OCI-LY7 (cell line): ENCODE measurements around the gene PDRG1. TPM values are rescaled to one million over a fixed set of nuclear protein-coding genes. Genes with fewer than 3 reads are reported as not detected.

ENCODE experiments used
- BruUV-seq: library from RNA; stranded (reverse); fragments of 400-500 nt; replicated peaks from 2 replicates; lab custom pipeline; 2021; lab: Mats Ljungman, UMichigan
- CTCF ChIA-PET: fragments of 300-600 bp; sonication (Branson Sonifier 250); formaldehyde crosslinking; loops from one replicate; lab custom pipeline; 2022; ENCODE audit warnings: antibody characterized with exemption; ENCODE audit not compliant: unreplicated experiment; lab: Charles Lee
- POLR2A ChIA-PET: fragments of 300-600 bp; sonication (Branson Sonifier 250); formaldehyde crosslinking; loops from one replicate; lab custom pipeline; 2022; ENCODE audit warnings: antibody characterized with exemption; lab: Charles Lee
- DNase-seq: peaks from one replicate; pipeline ENCODE4 v3.0.0-alpha.2; 2015; ENCODE audit warnings: low spot score
- H2AFZ ChIP-seq: fragments of 200-600 bp; sonication (generic), shearing (Covaris generic); 2 replicates; pipeline ENCODE4 v1.6.1; 2014; ENCODE audit warnings: mild to moderate bottlenecking, antibody characterized with exemption, low read length, moderate library complexity
- H3K27ac ChIP-seq: fragments of 200-600 bp; sonication (generic); 2 replicates; pipeline ENCODE4 v1.5.1; 2014; ENCODE audit warnings: mixed run types, low read depth, mild to moderate bottlenecking, moderate library complexity, low read length, inconsistent platforms; ENCODE audit not compliant: poor library complexity, severe bottlenecking
- H3K36me3 ChIP-seq: fragments of 200-600 bp; sonication (generic); 2 replicates; pipeline ENCODE4 v1.6.1; 2014; ENCODE audit warnings: mild to moderate bottlenecking, antibody characterized with exemption, low read length, moderate library complexity, mixed read lengths; ENCODE audit not compliant: insufficient read depth
- H3K4me1 ChIP-seq: fragments of 200-600 bp; sonication (generic); 2 replicates; pipeline ENCODE4 v1.5.1; 2014; ENCODE audit warnings: mild to moderate bottlenecking, low read length; ENCODE audit not compliant: insufficient read depth, poor library complexity, severe bottlenecking
- H3K4me2 ChIP-seq: fragments of 200-600 bp; sonication (generic); 2 replicates; pipeline ENCODE4 v1.6.1; 2014; ENCODE audit warnings: mild to moderate bottlenecking, low read length
- H3K4me3 ChIP-seq: fragments of 200-600 bp; sonication (generic); 2 replicates; pipeline ENCODE4 v1.5.1; 2014; ENCODE audit warnings: mild to moderate bottlenecking, low read depth, low read length; ENCODE audit not compliant: poor library complexity, severe bottlenecking
- H3K79me2 ChIP-seq: fragments of 200-600 bp; sonication (generic); 2 replicates; pipeline ENCODE4 v1.6.1; 2016; ENCODE audit warnings: low read depth, mild to moderate bottlenecking, low read length, moderate library complexity, mixed read lengths; ENCODE audit not compliant: insufficient read depth
- H3K9me2 ChIP-seq: fragments of 200-600 bp; sonication (generic); 2 replicates; pipeline ENCODE4 v1.6.1; 2016; ENCODE audit warnings: mild to moderate bottlenecking, low read length, mixed read lengths; ENCODE audit not compliant: insufficient read depth
- H3K9me3 ChIP-seq: fragments of 200-600 bp; sonication (generic); 2 replicates; pipeline ENCODE4 v1.6.1; 2014; ENCODE audit warnings: mild to moderate bottlenecking, mixed run types, low read length, mixed read lengths
- H4K20me1 ChIP-seq: fragments of 200-600 bp; sonication (generic); 2 replicates; pipeline ENCODE4 v1.6.1; 2014; ENCODE audit warnings: mild to moderate bottlenecking, antibody characterized with exemption, low read length, moderate library complexity, mixed read lengths; ENCODE audit not compliant: insufficient read depth
- CTCF ChIP-seq: fragments of 200-600 bp; sonication (generic); conservative IDR thresholded peaks from 2 replicates; pipeline ENCODE4 v1.5.1; 2014; ENCODE audit warnings: mild to moderate bottlenecking, antibody characterized with exemption, low read length, moderate library complexity, mixed read lengths
- EZH2phosphoT487 ChIP-seq: fragments of 200-600 bp; sonication (generic); IDR thresholded peaks from 2 replicates; pipeline ENCODE4 v1.6.1; 2018; ENCODE audit warnings: low read depth, borderline replicate concordance, mild to moderate bottlenecking, mixed run types, antibody characterized with exemption, low read length, moderate library complexity, mixed read lengths
- intact Hi-C: fragments of 100-400 bp; cut with micrococcal nuclease; formaldehyde crosslinking; loops from one replicate; pipeline ENCODE4 v1.10.0; 2022; ENCODE audit not compliant: unreplicated experiment
- total RNA-seq, 2 experiments: library from RNA; depleted of rRNA in 1 of 2; stranded (reverse); fragments of >200 nt in 1 of 2; shearing (Covaris generic) in 1 of 2; gene quantifications; 2 replicates each; pipeline ENCODE4 v1.2.3, GENCODE V29; 2014 to 2022

The PDRG1 gene
- total RNA-seq, 2 experiments from 2014 or later: 9.7 to 22.5 TPM

GRCh38 chr20:31996996-31997395 is 45.1 kb upstream of the PDRG1 start:
- Histone ChIP-seq H2AFZ (no peak overlapping the region), H3K4me2 (no peak overlapping the region), H3K4me3 (no peak overlapping the region), H3K9me3 (no peaks in the 10 kb centered on the region), H4K20me1 (no peaks in the 10 kb centered on the region; the same call in 1 of the 2 replicates), H3K79me2 (no peaks in the 10 kb centered on the region), H3K27ac (no peak overlapping the region), H3K36me3 (no peaks in the 10 kb centered on the region), H3K4me1 (no peaks in the 10 kb centered on the region), H3K9me2 (no peaks in the 10 kb centered on the region)
- intact Hi-C loops: no loop called here
- no TSS peak for BruUV-seq
- ChIA-PET POLR2A (no interaction called here), CTCF (no interaction called here)
- TF ChIP-seq EZH2phosphoT487: no peak
- TF ChIP-seq CTCF: no peak
- DNase-seq: no peak

- no peaks in the 10 kb centered on the region for H4K20me1 ChIP-seq
- H3K36me3 ChIP-seq: no peaks in the 10 kb centered on the region
- no peaks in the 10 kb centered on the region for H3K79me2 ChIP-seq
- ChIA-PET POLR2A (no interaction called here), CTCF (no interaction called here)
- no peaks in the 10 kb centered on the region for H3K9me3 ChIP-seq
- no peak overlapping the region for H3K4me2 ChIP-seq
- H3K27ac ChIP-seq: no peak overlapping the region
- BruUV-seq: no TSS peak
- TF ChIP-seq EZH2phosphoT487: no peak
- TF ChIP-seq CTCF: no peak
- intact Hi-C loops: no loop called here
- H2AFZ ChIP-seq: no peak overlapping the region
- H3K9me2 ChIP-seq: no peaks in the 10 kb centered on the region
- no peaks in the 10 kb centered on the region for H3K4me1 ChIP-seq
- H3K4me3 ChIP-seq: no peak overlapping the region
- no peak for DNase-seq
Observed at GRCh38 chr20:31992086-31992485, 40.2 kb upstream of the PDRG1 start.

- no TSS peak for BruUV-seq
- Histone ChIP-seq H3K79me2 (no peaks in the 10 kb centered on the region), H3K9me3 (no peaks in the 10 kb centered on the region), H3K9me2 (no peaks in the 10 kb centered on the region), H3K4me1 (no peaks in the 10 kb centered on the region), H3K4me2 (no peak overlapping the region), H3K36me3 (no peaks in the 10 kb centered on the region), H2AFZ (no peak overlapping the region), H3K27ac (no peak overlapping the region), H3K4me3 (no peak overlapping the region), H4K20me1 (no peaks in the 10 kb centered on the region)
- no peak for DNase-seq
- TF ChIP-seq CTCF (no peak), EZH2phosphoT487 (no peak)
- intact Hi-C loops: no loop called here
- POLR2A ChIA-PET: no interaction called here
- CTCF ChIA-PET: no interaction called here
Observed at GRCh38 chr20:31991339-31991705, 39.5 kb upstream of the PDRG1 start.
